Measurements from ENCODE around the gene TBC1D22A. TPM values are rescaled to one million over a fixed set of nuclear protein-coding genes. Genes with fewer than 3 reads are reported as not detected.

Gene TBC1D22A
- total RNA-seq, 8 experiments from 2014 or later = 6.6 to 31.4 (median 12.3) TPM

- WGBS, 10 experiments = 18 to 100% (median 76%) methylated on average over 2 to 7 of the region's 12 CpGs; no CpG with 5 or more reads in 2 of the 10 experiments
- peak in 5 of 8 experiments; percentile 49 to 95 (median 64) for ATAC-seq (replicated peaks in 6 of 8)
- in situ Hi-C loops (cut with MboI; ENCODE audit: low pct_unique_long_range_greater_than_20kb in 2 of 9, low sequenced_read_pairs in 9 of 9, unreplicated experiment in 9 of 9) = no loop called here
- Histone ChIP-seq H3K4me3 (no peak overlapping the region), H3K27ac (peak overlapping the region in 1 of 2 donors; percentile 36), H3K4me1 (replicated peaks in 1 of 2) (peaks cover 0 to 4% of the 10 kb centered on the region in 2 donors)
Observed at GRCh38 chr22:46894081-46894671, 131.7 kb downstream of the TBC1D22A start.

GRCh38 chr22:46894851-46895640 lies 132.6 kb downstream of the TBC1D22A start:
- ATAC-seq (replicated peaks in 6 of 8) = no peak
- WGBS, 10 experiments = 85 to 100% (median 96%) methylated on average over 1 to 12 of the region's 15 CpGs; no CpG with 5 or more reads in 2 of the 10 experiments
- peak overlapping the region in 1 of 2 donors; percentile 36 for H3K27ac ChIP-seq
- in situ Hi-C loops (cut with MboI; ENCODE audit: low pct_unique_long_range_greater_than_20kb in 2 of 9, low sequenced_read_pairs in 9 of 9, unreplicated experiment in 9 of 9) = no loop called here
- no peak overlapping the region for H3K4me3 ChIP-seq
- peaks cover 0 to 4% of the 10 kb centered on the region in 2 donors for H3K4me1 ChIP-seq (replicated peaks in 1 of 2)

GRCh38 chr22:46895753-46896152 lies 133.3 kb downstream of the TBC1D22A start:
- H3K4me1 ChIP-seq (replicated peaks in 1 of 2) = peaks cover 0 to 4% of the 10 kb centered on the region in 2 donors
- WGBS, 10 experiments = 79 to 100% (median 92%) methylated on average over 1 to 11 of the region's 11 CpGs
- no peak overlapping the region for H3K27ac ChIP-seq
- in situ Hi-C loops (cut with MboI; ENCODE audit: low pct_unique_long_range_greater_than_20kb in 2 of 9, low sequenced_read_pairs in 9 of 9, unreplicated experiment in 9 of 9) = no loop called here
- ATAC-seq (replicated peaks in 6 of 8) = no peak
- H3K4me3 ChIP-seq = no peak overlapping the region

GRCh38 chr22:46896166-46896565 lies 133.7 kb downstream of the TBC1D22A start:
- in situ Hi-C loops (cut with MboI; ENCODE audit: low pct_unique_long_range_greater_than_20kb in 2 of 9, low sequenced_read_pairs in 9 of 9, unreplicated experiment in 9 of 9) = no loop called here
- no peak for ATAC-seq (replicated peaks in 6 of 8)
- WGBS, 10 experiments = 93 to 100% (median 100%) methylated on average over 3 to 4 of the region's 4 CpGs
- Histone ChIP-seq H3K4me1 (replicated peaks in 1 of 2) (peaks cover 0 to 4% of the 10 kb centered on the region in 2 donors), H3K27ac (no peak overlapping the region), H3K4me3 (no peak overlapping the region)

GRCh38 chr22:46896568-46897245 lies 134.3 kb downstream of the TBC1D22A start:
- in situ Hi-C loops (cut with MboI; ENCODE audit: low pct_unique_long_range_greater_than_20kb in 2 of 9, low sequenced_read_pairs in 9 of 9, unreplicated experiment in 9 of 9) = no loop called here
- no peak for ATAC-seq (replicated peaks in 6 of 8)
- H3K4me1 ChIP-seq (replicated peaks in 1 of 2) = peaks cover 0 to 4% of the 10 kb centered on the region in 2 donors
- no peak overlapping the region for H3K27ac ChIP-seq
- no peak overlapping the region for H3K4me3 ChIP-seq
- WGBS, 10 experiments = 82 to 100% (median 92%) methylated on average over 2 to 11 of the region's 13 CpGs

GRCh38 chr22:46897246-46897623 lies 134.8 kb downstream of the TBC1D22A start:
- in situ Hi-C loops (cut with MboI; ENCODE audit: low pct_unique_long_range_greater_than_20kb in 2 of 9, low sequenced_read_pairs in 9 of 9, unreplicated experiment in 9 of 9) = no loop called here
- Histone ChIP-seq H3K4me1 (replicated peaks in 1 of 2) (peaks cover 0 to 4% of the 10 kb centered on the region in 2 donors), H3K4me3 (no peak overlapping the region), H3K27ac (no peak overlapping the region)
- ATAC-seq (replicated peaks in 6 of 8) = no peak
- 70 to 100% (median 93%) methylated on average over 1 to 4 of the region's 4 CpGs for WGBS, 10 experiments

GRCh38 chr22:46900549-46900948 lies 138.1 kb downstream of the TBC1D22A start:
- no peak overlapping the region for H3K27ac ChIP-seq
- in situ Hi-C loops (cut with MboI; ENCODE audit: low pct_unique_long_range_greater_than_20kb in 2 of 9, low sequenced_read_pairs in 9 of 9, unreplicated experiment in 9 of 9) = loop anchor here in 1 of 9 experiments (25.0 kb wide), 1 partner anchor 112 kb away; no protein-coding TSS in a partner anchor
- no peak overlapping the region for H3K4me3 ChIP-seq
- no peaks in the 10 kb centered on the region for H3K4me1 ChIP-seq (replicated peaks in 1 of 2)
- 93 to 100% (median 100%) methylated on average over 2 to 5 of the region's 5 CpGs for WGBS, 10 experiments
- no peak for ATAC-seq (replicated peaks in 6 of 8)

GRCh38 chr22:46902436-46902835 lies 140.0 kb downstream of the TBC1D22A start:
- no peaks in the 10 kb centered on the region for H3K4me1 ChIP-seq (replicated peaks in 1 of 2)
- no peak for ATAC-seq (replicated peaks in 6 of 8)
- in situ Hi-C loops (cut with MboI; ENCODE audit: low pct_unique_long_range_greater_than_20kb in 2 of 9, low sequenced_read_pairs in 9 of 9, unreplicated experiment in 9 of 9) = loop anchor here in 1 of 9 experiments (25.0 kb wide), 1 partner anchor 110 kb away; no protein-coding TSS in a partner anchor
- no peak overlapping the region for H3K27ac ChIP-seq
- 74 to 100% (median 97%) methylated on average over 2 to 13 of the region's 14 CpGs for WGBS, 10 experiments
- no peak overlapping the region for H3K4me3 ChIP-seq

GRCh38 chr22:46902998-46903916 lies 140.8 kb downstream of the TBC1D22A start:
- no peak overlapping the region for H3K4me3 ChIP-seq
- WGBS, 10 experiments = 86 to 100% (median 95%) methylated on average over 1 to 8 of the region's 29 CpGs; no CpG with 5 or more reads in 2 of the 10 experiments
- in situ Hi-C loops (cut with MboI; ENCODE audit: low pct_unique_long_range_greater_than_20kb in 2 of 9, low sequenced_read_pairs in 9 of 9, unreplicated experiment in 9 of 9) = loop anchor here in 1 of 9 experiments (25.0 kb wide), 1 partner anchor 109 kb away; no protein-coding TSS in a partner anchor
- no peak overlapping the region for H3K27ac ChIP-seq
- ATAC-seq (replicated peaks in 6 of 8) = peak in 1 of 8 experiments; percentile 43
- H3K4me1 ChIP-seq (replicated peaks in 1 of 2) = no peaks in the 10 kb centered on the region

- WGBS, 10 experiments = 67 to 100% (median 97%) methylated on average over 1 to 3 of the region's 15 CpGs; no CpG with 5 or more reads in 4 of the 10 experiments
- H3K4me1 ChIP-seq (replicated peaks in 1 of 2) = no peaks in the 10 kb centered on the region
- in situ Hi-C loops (cut with MboI; ENCODE audit: low pct_unique_long_range_greater_than_20kb in 2 of 9, low sequenced_read_pairs in 9 of 9, unreplicated experiment in 9 of 9) = loop anchor here in 1 of 9 experiments (25.0 kb wide), 1 partner anchor 107 kb away; no protein-coding TSS in a partner anchor
- no peak for ATAC-seq (replicated peaks in 6 of 8)
- H3K27ac ChIP-seq = no peak overlapping the region
- no peak overlapping the region for H3K4me3 ChIP-seq
Observed at GRCh38 chr22:46905415-46905814, 143.0 kb downstream of the TBC1D22A start.

- in situ Hi-C loops (cut with MboI; ENCODE audit: low pct_unique_long_range_greater_than_20kb in 2 of 9, low sequenced_read_pairs in 9 of 9, unreplicated experiment in 9 of 9) = loop anchor here in 1 of 9 experiments (25.0 kb wide), 1 partner anchor 106 kb away; no protein-coding TSS in a partner anchor
- 50 to 100% (median 100%) methylated on average over 1 to 2 of the region's 8 CpGs; no CpG with 5 or more reads in 6 of the 10 experiments for WGBS, 10 experiments
- Histone ChIP-seq H3K27ac (no peak overlapping the region), H3K4me3 (no peak overlapping the region), H3K4me1 (replicated peaks in 1 of 2) (no peaks in the 10 kb centered on the region)
- no peak for ATAC-seq (replicated peaks in 6 of 8)
Observed at GRCh38 chr22:46905834-46906233, 143.4 kb downstream of the TBC1D22A start.

All from motor neuron (in vitro differentiated cells).